GM10266 (cell line): ENCODE results near the gene MAGT1.
A peak's percentile ranks its signal among the peaks of the same experiment; 100 is the strongest.
"Not testable (repeated sequence)": the region's sequence is repeated elsewhere in the genome, so short reads cannot be mapped to it uniquely, and the experiment has no call there.

Source experiments
- DNase-seq: peaks from one replicate; pipeline ENCODE4 v3.0.0; 2012; ENCODE audit errors: extremely low spot score
- CTCF ChIP-seq: IDR thresholded peaks from 2 replicates; pipeline ENCODE4 v1.5.1; 2012; ENCODE audit warnings: mild to moderate bottlenecking, low read depth; ENCODE audit not compliant: control insufficient read depth, insufficient read depth; ENCODE audit errors: missing control alignments

Gene MAGT1

GRCh38 chrX:77924320-77924859, 29.2 kb upstream of the MAGT1 start:
- no peak for TF ChIP-seq CTCF
- no peak for DNase-seq

- no peak for DNase-seq
- TF ChIP-seq CTCF, result no peak
Measured at GRCh38 chrX:77922787-77923186, 27.6 kb upstream of the MAGT1 start.

- not testable (repeated sequence) for DNase-seq
Measured at GRCh38 chrX:77919370-77919769, 24.1 kb upstream of the MAGT1 start.

- DNase-seq, result no peak
- TF ChIP-seq CTCF, result no peak
Measured at GRCh38 chrX:77918568-77918967, 23.3 kb upstream of the MAGT1 start.

GRCh38 chrX:77917294-77917933, 22.2 kb upstream of the MAGT1 start:
- peak; percentile 17 for DNase-seq
- no peak for TF ChIP-seq CTCF

GRCh38 chrX:77910108-77910840, 15.0 kb upstream of the MAGT1 start, which contains the start of gene ATP7A:
Gene ATP7A (plus strand): TSS chrX:77910693. CDS start chrX:77971642, 60,949 bp downstream.
- peak; percentile 65 for TF ChIP-seq CTCF
- DNase-seq, result peak; percentile 70

GRCh38 chrX:77901506-77901905, 6.3 kb upstream of the MAGT1 start:
- no peak for DNase-seq
- TF ChIP-seq CTCF, result no peak
